GM18498 (cell line): ENCODE measurements around the gene ASB7.

ENCODE experiments used
- ATAC-seq: cut with Tn5 transposase; IDR thresholded peaks from one replicate; pipeline ENCODE4 v1.9.1; 2021; ENCODE audit warnings: mild to moderate bottlenecking, moderate library complexity; ENCODE audit not compliant: unreplicated experiment

ASB7 gene

DNA sequence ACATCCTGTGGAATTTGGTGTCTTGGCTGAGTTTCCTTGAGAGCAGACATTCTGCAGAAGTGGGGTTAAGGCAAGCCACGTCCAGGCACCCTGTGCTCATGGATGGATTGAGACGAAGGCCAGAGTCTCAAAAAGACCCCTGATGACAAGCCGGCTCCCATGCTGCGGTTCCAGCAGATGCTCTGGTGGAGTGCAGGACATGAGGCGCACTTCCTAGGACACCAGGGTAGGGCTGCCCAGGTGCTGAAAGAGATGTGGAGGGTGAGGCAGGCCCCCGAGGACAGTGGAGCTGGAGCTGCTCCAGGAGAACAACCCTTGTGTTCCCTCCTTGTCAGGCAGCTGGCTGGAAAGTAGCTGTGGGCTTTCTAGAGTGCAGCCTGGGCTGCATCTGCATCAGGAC lies 81.0 kb downstream of the ASB7 start:
- ATAC-seq = no peak

DNA sequence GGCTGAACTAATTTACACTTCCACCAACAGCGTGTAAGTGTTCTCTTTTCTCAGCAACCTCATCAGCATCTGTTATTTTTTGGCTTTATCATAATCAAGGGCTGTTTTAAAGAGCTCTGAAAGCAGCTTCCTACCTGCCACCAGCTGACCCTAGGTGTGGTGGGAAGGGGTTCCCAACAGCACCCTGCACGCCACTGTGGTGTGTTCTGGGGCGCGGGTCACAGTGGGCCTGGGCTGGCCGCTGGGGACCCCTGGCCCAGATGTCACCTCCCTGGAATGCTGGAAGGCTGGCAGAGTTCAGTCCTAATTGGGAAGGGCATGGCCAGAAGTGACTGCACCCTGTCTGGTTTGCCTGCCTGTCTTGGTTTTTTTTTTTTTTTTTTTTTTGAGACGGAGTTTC lies 82.2 kb downstream of the ASB7 start:
- ATAC-seq = no peak

DNA sequence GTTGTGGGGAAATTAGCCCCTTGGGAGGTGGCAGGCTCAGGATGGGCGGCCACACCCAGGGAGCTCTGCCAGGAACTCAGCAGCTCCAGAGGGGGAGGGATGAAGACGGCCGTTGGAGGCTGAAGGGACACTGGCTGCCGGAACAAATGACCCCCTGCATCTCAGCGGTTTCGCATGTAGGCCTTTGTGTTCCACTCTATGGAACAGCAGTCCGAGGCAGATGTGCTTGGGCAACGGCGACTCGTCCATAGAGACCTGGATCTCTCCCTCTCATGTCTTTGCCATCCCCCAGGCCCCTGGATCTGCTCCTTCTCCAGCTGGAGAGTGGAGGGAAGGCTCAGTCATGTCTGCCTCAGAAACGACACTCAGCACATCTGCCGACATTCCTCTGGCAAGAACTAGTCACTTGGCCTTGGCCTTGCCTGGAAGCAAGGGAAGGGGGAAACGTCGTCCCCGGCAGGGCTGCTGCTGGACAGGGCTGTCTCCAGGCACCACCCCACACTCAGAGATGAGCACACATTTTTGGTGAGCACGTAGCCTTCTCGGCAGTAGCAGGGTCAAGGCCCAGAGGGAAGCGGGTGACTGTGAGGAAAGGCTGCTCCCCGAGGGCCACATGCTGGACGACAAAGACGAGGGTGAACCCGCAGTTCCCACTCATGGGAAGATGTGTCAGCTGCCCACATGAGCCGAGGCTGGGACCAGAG lies 83.8 kb downstream of the ASB7 start:
- no peak for ATAC-seq

DNA sequence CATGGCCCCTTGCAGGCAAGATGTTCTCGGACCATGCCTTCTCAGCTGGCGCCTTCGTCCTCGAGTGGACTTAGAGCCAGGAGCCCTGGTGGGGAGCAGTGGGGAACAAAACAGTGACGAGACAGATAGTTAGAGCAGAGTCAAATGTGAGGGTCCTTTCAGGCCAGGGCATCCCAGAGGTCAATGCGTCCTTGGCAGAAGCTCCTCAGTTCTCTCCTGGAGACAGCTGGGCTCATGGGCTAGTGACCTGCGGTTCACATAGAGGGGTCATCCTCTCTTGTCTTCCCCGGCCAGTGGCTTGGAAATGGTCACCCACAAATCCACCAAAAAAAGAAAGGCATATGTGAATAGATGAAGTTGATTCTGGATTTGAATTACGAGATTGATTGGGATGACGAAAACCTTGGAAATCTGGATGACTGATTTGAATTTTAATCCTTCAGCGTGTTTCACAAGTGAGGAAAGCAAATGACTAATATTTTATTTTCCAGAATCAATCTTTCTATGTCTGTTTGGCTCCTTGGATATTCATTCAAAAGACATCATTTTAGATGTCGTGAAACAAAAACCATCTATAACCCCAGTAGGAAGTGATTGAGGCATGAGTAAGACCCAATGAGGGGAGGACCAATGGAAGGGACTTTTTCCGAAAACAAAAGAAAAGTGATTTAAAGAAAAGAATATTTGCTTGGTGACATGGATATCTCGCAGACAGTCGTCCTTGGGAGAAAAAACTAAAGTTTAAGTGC lies 84.5 kb downstream of the ASB7 start:
- ATAC-seq = no peak

DNA sequence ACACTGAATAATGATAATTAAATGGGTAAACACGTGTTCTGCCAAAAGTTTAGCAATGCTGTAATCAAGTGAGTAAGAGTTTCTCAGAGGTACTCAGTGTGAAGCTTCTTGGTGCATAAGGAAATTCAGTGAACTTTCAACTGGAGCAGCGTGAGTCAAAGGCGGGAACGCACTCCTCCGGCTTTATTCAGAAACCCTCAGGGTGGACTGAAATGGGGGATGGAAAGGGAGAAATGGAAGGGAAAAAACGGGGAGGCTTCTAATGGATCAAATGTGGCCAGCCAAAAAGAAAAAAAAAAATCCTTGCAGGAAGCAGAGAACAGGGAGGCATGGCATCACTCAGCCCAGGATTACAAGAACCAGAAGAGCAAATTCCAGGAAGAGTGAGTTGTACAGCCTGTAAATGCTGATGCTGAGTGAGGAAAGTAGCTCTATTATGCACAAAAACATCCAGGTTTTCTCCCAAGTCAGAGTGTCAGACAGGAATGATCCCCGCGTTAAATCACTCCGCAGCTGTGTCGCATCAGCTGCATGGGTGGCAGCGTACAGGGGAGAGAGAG lies 85.3 kb downstream of the ASB7 start:
- no peak for ATAC-seq

DNA sequence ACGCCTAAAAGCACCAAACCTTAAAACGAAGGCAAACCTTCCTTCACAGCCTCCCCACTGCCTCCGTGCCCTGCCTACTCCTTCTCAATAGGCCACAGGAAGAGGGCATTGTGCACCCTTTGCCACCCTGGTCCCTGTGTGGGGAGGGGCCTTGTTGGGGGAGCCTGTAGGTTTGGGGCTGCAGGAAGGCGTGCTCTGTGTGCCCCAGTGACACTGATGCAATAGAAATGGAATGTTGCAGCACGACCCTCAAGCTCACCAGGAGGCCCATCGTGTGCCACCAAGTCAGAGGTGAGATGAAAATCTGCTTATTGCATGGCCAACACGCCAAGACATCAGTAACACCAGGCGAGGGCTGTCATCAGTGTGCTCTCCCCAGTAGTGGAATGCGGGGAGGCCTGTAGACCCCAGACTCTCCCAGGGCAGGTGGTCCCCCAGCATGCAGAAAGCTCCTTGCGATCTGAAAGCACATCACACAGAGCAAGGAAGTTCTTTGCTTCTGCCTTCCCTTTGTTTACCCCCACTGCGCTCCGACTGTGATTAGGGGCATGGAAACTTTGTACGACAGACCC lies 86.2 kb downstream of the ASB7 start:
- no peak for ATAC-seq

DNA sequence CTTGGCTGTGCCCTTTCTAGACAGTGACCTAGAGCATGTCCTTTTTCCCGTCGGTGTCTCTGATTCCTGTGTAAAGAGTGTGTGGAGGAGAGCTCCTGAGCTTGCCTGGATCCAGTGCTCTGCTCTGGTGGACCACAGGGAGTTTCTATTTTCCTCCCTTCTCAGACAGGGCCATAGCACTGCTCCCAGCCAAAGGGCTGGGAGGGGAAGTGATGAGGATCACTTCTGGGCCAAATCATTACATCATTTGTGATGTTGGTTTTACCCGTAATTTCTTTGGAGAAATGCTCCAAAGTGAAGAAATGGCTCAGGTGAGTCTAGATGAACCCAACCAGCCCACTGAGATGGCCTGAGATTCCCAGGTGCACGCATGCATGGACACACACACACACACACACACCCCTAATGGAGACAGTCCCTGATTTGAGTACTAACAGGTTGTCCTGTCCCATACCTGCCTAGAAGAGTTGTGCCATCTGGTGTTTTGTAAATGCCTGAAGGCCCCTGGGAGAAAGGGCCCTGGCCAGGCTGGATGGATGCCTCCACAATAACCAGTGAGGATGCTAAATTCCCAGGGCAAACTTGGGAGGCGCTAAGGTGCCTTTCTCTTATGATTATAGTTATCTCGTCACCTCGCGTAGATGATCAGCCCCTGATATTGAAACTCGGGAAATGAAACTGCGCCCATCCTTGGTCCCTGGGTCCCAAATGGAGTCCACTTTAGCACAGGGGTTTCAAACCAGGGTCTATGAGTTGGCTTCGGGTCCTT lies 86.9 kb downstream of the ASB7 start:
- no peak for ATAC-seq

DNA sequence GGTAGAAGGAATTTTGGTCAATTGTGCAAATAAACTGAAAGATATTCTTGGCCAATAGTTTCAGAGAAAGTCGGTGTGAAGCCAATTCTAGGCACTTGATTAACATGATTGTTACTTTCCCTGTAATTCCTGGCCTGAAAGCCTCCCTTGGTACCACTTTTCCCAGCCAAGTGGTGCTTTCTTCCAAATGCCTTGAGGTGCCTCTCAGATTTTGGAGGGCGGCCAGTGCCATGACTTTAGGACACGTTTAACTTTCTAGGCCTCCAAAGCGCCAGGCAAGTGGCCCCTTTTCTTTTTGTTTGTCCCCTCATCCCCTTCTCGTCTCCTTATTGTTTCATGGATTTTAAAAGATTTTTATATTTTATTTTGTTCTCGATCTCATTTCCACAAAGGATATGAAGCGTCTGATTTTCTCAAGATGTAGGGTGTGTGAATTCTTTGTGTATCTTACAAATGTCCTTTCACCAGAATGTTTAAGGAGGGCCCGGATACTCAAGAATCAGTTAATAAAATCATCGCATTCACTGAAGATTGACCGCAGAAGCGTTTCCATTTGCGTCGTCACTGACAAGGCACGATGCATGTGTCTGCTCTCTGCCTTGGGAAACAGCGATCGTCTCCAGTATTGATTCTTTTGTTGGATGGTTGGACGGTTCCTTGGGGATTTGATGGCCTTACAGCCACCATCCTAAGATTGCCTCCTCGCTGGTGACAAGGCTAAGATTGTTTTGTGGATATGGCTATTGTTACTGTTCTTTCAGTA lies 87.8 kb downstream of the ASB7 start:
- no peak for ATAC-seq

DNA sequence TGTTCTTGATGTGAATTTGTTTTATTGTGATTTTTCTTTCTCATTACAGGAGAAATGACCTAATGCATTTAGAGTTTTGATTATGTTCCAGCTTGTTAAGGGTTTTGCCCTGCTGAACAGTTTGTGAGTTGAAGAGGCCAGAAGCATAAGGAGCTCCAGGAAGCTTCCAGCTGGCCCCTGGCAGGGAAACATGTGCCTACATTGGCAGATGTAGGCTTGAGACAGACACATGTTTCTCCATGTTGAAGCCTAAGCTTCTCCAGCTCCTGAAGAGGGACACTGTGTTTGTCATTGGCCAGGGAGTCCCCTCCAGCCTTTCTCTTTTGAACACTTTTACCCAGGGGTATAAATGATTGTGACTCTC lies 88.4 kb downstream of the ASB7 start:
- no peak for ATAC-seq

DNA sequence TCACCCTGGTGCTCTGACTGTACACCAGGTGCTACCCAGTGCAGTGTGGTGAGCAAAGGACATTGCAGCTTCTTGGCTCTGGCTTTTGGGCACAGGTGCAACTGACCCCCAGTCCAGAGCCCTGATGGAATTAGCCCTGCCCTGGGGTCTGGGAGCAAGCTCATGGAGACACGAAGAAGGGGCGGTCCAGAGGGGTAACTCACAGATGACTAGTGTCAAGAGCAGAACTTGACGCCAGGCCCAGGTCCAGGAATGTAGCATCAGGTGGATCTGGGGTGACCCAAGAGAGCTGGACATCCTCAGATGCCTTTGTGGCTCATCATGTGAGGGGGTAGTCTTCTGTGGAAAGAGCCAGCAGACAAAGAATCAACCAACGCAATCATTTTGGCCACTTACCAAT lies 88.9 kb downstream of the ASB7 start:
- no peak for ATAC-seq

DNA sequence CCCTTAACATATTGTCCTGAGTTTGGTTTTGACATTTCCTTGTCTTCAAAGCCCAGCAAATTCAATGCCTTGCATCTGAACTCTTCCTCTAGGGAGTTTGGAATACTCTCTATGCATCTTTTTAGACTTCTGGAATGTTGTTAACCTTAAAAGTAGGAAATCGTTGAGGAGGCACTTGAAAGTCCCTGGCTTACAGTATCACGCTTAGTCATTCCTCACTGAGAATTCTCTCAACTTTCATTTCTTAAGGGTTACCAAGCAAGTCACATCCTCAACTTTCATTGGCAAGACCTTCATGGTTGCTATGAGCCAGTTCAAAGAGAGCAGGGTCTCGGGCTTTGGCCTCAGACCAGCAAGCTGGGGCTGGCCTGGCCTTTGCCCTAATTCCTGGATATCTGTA lies 89.9 kb downstream of the ASB7 start:
- no peak for ATAC-seq

DNA sequence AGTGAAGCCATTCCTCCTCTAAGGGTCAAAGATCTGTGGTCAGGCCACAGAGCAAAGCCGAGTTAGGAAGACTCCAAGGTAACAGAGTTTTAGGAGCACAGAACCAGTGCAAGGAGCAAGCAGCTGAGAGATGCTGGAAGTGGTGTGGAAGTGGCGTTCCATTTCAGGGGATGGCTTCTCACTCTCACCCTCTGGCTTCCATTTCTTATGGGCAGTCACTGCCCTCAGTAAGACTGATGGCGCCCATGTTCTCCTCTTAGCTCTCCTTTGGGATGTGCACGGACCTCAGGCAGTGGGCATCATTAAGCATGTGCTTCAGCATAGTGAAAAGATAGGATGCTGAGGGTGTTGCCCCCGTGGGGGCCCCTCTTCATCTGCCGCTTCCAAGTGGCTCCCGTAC lies 90.3 kb downstream of the ASB7 start:
- ATAC-seq = no peak

DNA sequence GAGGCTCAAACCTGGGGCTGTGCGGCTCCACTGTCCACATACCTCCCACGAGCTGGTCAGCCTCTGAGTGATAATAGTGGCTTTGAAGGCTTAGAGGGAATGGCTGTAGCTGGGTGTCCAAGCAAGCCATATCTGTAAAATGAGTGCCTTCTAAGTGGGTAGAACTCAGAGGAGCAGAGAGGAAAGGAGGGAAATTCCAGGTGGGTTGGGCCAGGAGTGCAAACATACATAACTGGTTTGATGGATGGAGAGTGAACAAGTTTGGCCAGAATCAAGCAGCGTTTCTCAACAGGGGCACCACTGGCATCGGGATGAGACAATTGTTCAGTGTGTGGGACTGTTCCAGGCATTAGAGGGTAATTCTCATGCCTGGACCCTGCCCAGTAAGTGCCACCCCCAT lies 91.1 kb downstream of the ASB7 start:
- ATAC-seq = no peak

DNA sequence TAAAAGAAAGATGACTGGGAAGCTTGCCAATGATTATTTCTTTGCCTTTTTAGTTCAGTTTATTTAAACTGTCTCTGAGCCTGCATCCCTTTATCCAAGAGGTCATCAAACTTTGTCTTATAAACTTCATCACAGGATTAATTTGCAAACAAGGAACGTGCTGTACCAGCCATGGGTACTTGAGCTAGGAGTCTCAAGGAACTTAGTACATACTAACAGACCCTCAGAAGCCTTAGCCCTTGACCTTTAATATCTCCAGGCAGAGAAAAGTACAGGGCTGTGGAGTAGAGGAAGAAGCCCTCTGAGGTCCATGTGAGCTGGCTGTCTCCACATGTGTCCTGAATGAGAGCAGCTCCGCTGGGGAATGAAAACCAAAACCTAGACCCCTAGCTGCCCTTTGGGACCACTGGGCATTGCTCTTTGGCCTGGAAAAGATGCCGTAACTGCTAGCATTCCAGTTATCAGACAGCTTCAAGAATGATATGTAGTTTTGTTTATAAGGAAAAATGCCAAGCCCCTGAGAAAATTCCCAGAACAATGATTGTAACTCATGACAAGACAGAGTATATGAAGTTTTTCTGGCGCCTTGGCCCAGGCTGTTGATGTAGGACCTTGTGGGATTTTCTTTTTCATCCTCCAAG lies 92.1 kb downstream of the ASB7 start:
- no peak for ATAC-seq

DNA sequence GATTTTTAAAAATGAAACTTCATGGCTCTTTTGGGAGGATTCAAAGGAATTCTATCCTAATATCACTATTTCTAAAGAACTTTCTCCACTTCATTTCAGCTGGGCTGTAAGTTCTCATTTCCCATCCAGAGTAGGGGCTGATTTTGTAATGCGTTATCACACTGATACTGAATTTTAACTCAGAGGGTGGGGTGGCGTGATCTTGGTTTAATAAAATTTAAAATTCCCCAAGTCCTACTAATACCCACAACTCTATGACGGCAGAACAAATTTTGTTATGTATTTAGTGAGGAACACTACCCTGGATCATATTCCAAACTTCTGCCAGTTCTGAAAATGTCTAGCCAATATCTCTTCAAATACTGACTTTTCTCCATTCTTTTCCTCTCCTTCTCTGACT lies 92.7 kb downstream of the ASB7 start:
- no peak for ATAC-seq

DNA sequence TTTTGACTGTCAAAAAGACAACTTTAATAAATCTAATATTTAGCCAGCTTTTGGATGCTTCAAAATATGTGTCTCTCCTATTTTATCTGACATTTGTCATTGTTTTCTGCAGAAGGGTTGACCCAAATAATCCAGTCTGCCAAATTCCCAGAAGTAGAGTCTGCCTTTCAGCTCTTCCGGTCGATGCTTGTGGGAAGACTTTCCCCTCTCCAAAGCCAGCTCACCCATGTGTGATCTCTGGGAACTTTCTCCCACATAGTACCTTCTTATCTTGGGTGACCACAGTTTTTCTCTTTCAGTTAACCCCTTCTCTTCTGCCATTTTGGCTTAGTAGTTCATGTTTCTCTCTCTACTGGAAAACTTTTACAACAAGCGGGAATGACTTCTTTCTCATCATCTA lies 94.1 kb downstream of the ASB7 start:
- ATAC-seq = no peak
